Testis (tissue), 2 donors: Measurements from ENCODE around the gene TMED1.

Source experiments
- POLR2A ChIP-seq: fragments of 450-650 bp; IDR thresholded peaks from one replicate; pipeline ENCODE4 v1.6.1; 2017; ENCODE audit warnings: antibody characterized with exemption, mild to moderate bottlenecking, moderate library complexity
- TF ChIP-seq, protein P1 (sequence below), 3 experiments: fragments of 450-650 bp in 2 of 3; fragments of 200-600 bp in 1 of 3; sonication (generic) in 1 of 3; IDR thresholded peaks; one replicate each; pipeline ENCODE4 v1.5.1; 2016 to 2019; ENCODE audit warnings: antibody characterized with exemption in 3 of 3, mild to moderate bottlenecking in 2 of 3, moderate library complexity in 1 of 3

DNA sequence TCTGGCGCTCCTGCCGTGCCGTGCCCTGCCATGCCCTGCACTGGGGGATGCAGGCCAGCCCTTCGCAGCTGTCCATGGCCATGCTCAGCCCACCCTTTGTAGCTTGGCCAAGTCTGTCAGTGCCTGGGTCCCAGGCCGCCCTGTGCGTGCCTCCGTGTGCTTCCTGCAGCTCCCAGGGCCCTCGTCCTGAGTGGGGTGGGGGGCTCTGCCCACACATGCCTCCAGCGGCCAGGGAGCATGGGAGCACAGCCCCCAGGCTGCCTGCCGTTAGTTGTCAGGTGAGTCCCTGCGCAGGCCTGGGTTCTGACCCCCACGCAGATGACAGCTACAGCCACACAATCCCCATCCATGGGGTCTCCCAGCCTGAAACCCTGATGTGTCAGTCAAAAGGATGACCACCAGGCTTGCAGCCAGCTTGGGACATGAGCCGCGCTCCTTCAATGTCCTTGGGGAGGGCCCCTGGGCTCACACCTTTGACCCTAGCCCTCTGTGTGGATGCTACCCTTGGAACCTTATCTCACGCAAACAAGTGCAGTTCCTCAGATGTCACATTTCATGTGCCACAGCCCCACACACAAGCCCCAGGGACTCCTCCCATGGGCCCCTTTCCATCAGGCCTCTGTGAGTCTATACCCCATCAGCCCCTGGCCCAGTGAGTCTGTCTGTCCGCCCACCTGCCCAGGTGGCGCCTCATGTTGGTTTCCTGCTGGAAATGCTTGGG lies 24.5 kb downstream of the TMED1 start:
- no peak for TF ChIP-seq POLR2A
- TF ChIP-seq, protein P1, sequence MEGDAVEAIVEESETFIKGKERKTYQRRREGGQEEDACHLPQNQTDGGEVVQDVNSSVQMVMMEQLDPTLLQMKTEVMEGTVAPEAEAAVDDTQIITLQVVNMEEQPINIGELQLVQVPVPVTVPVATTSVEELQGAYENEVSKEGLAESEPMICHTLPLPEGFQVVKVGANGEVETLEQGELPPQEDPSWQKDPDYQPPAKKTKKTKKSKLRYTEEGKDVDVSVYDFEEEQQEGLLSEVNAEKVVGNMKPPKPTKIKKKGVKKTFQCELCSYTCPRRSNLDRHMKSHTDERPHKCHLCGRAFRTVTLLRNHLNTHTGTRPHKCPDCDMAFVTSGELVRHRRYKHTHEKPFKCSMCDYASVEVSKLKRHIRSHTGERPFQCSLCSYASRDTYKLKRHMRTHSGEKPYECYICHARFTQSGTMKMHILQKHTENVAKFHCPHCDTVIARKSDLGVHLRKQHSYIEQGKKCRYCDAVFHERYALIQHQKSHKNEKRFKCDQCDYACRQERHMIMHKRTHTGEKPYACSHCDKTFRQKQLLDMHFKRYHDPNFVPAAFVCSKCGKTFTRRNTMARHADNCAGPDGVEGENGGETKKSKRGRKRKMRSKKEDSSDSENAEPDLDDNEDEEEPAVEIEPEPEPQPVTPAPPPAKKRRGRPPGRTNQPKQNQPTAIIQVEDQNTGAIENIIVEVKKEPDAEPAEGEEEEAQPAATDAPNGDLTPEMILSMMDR (IDR thresholded peaks at IDR 0.05), result no peak
